ENCODE results near the gene CCNT2.

DNA sequence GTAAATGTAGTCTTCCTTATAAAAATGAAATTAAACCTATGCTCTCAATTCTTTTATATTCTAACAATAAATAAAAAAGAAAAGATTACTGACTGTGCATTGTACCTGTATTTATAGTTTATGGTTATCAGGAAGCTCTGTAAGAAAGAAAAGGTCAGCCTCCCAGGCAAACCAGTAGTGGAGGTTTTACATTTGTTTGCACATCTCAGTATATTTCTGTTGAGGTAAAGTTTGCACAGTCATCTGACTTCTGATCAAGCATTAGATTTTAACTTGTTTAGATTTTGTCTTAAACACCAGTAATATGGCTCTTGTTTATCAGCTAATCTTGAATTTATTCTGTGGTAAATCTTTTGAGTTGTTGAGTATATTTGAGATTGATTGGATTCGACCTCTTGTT is 37.1 kb downstream of the CCNT2 start:
- TF ChIP-seq GATA2 (IDR thresholded peaks at IDR 0.05; ENCODE audit: low read depth, low read length) (no peak), GATA3 (IDR thresholded peaks at IDR 0.05; ENCODE audit: low read depth, low read length) (no peak)
